GM19193 (cell line): ENCODE data around the gene SUFU.

Experiments
- POLR2A ChIP-seq: IDR thresholded peaks from 4 replicates; pipeline ENCODE4 v1.6.1; 2011; ENCODE audit not compliant: insufficient read depth, insufficient read length; ENCODE audit errors: extremely low read depth

SUFU gene

GRCh38 chr10:102626026-102626685 is 122.4 kb downstream of the SUFU start:
- TF ChIP-seq POLR2A = no peak

DNA sequence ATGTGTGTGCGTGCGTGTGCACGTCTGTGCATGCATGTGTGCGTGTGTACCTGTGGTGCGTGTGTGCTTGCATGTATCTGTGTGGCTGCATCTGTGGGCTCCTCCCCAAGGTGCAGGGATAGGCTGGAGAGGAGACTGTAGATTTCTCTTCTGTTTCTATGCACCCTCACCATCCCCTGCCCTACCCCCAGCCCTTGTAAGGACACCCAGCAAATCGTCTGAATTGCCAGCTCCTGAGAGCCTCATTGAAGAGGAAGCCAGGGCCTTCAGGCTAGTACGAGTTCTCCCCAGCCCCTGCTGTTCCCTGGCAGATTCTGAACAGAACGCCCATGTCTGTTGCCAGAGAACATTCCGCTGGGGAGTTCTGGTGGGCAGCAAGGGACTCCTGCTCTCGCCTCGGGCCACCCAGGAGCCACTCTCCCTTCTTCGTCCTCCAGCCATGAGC is 123.5 kb downstream of the SUFU start:
- TF ChIP-seq POLR2A = no peak

DNA sequence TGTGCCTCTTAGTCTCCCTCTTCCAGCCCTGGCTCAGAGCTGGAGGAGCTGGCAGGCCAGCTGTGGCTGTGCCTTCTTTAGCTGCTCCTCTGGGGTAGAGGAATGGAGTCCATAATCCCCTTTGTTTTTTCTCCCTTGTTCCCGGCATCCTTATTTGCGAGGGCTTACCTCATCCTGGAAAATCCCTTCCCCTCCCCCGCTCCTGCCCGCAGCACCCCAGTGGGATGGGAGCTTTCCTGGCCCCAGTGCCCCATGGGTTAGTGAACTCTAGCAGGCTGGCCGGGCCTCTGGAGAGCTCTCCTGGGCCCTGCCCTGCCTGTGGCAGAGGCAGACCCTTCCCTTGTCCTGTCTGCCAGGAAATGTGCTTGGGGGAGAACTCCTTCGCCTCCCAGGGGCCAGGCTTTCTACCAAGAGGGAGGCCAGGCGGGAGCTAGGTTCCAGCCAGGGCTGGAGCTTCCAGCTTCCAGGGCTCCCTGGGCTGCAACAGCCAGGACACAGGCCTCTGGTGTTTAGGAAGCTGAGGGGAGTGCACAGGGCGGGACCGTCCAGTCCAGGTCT is 124.0 kb downstream of the SUFU start:
- TF ChIP-seq POLR2A = no peak

DNA sequence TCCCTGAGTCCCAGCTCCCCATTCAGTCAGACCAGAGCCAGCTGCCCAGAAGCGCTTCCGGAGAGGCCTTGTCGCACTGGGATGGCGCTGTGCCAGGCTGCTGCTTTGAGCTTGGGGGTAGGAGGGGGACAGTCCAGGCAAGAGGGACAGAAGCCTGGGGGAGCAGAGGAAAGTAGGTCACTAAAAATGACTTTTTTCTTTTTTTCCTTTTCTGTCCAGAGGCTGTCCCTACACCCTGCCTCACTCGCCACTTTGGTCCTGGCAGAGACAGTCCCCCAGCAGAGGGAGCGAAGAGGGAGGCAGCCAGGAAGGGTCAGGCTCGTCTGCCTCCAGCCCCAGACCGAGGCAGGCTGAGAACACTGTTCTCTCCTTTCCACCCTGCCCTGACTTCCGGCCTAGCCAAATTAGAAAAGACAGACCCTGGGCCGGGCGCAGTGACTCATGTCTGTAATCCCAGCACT is 124.7 kb downstream of the SUFU start:
- no peak for TF ChIP-seq POLR2A

DNA sequence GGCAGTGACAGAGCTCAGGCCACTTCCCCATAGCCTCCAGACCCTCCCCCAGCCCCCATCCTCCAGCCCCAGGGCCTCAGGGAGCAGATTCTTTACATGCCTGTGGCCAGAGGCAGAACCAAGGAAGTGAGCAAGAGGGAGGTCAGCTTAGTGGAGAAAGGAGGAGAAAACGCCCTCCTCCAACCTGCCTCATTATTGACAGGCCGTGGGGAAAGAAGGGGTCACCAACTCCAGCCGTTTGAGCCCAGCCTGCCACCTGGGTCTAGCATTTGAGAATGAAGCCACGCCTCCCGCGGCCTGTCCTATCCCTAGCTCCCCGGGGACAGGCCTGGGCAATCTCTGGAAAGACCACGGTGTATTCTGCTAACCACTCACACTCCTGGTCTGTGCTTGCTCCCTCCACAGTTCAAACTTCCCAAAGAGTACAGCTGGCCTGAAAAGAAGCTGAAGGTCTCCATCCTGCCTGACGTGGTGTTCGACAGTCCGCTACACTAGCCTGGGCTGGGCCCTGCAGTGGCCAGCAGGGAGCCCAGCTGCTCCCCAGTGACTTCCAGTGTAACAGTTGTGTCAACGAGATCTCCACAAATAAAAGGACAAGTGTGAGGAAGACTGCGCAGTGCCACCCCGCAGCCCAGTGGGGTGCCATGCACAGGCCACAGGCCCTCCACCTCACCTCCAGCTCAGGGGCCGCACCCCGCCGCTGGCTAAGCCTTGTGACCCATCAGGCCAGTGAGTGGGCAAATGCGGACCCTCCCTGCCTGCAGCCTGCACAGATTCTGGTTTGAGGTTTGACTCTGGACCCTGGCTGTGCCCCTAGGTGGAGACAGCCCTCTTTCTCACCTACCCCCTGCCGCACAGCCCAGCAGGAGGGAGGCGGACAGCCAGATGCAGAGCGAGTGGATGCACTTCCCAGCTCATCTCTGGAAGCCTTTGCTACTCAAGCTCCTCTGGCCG is 126.2 kb downstream of the SUFU start:
- TF ChIP-seq POLR2A = no peak

- TF ChIP-seq POLR2A = no peak
Observed at GRCh38 chr10:102630663-102631062, 126.9 kb downstream of the SUFU start.

DNA sequence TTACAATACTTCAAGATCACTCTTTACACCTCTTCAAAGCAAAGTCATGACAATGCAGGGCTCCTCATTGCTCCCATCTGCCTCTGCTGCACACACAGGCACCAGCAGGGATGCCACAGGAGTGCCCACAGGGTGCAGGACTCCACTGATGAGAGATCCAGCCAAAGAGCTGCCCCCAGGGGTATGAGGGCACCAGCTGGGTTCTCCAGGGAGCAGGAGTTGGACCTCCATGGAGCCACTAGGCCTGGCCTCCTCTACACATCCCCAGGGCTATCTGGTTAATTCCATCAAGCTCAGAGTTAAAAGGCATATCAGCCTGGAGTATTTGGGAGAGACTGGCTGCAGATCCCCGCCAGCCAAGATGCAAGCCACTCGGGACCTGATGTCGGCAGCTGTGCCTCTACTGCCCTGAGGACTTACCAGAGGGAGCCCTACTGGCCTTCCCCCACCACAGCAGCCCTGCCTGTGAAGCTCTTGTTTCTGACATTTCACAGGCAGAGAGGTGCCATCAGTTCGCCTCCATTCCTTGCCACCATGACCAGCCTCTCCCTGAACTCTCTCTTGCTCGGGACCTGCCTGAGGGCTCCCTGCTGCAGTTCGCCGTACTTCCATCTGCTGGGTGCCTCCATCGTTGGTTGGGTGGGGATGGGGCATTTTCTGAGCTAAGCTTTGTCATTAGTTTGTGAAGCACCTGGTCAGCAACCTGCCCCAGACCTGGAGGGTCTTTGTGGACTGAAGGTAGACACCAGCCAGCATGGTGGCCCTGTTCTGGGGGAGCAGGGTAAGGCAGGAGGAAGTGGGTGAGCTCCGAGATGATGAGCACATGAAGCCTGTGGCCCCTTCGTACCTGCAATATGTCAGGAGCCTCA is 128.0 kb downstream of the SUFU start:
- TF ChIP-seq POLR2A = no peak

- no peak for TF ChIP-seq POLR2A
Observed at GRCh38 chr10:102632394-102633111, 128.8 kb downstream of the SUFU start.

- no peak for TF ChIP-seq POLR2A
Observed at GRCh38 chr10:102633287-102633686, 129.5 kb downstream of the SUFU start.

DNA sequence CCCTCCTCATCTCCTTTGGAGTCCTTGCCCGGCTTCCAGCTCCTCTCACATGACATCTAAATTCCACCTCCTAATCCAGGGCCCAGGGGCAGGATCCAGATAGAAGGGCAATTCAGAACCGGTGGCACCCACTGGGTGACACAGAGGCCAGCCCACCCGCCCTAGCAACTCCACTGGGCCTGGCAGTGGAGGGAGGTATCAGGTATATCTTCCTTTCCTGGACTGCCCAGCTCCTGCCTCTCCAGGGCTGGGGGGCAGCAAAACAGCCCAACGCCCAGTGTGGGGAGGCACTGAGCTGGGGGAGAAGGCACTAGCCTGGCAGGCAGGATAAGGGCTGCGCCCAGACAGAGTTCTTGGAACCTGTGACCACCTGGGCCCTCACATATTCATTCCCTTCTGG is 130.1 kb downstream of the SUFU start:
- TF ChIP-seq POLR2A = no peak

DNA sequence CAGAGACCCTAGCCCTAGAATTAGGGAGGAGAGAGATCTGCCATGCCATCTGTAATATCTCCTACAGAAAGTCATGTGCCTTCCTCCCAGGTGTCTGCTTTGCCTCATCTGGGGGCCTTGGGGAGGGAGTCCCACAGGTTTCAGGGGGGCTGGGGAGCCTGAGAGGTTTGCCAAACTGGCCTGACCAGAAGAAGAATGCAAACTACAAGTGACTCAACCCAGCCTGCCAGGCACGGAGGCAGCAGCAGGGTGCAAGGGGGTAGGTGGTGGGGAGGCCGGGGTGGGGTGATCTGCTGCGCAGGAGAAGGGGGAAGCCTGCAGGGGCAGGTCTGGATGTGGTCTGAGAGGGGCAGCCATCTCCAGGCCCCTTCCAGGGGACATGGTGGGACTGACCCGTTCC is 130.9 kb downstream of the SUFU start:
- no peak for TF ChIP-seq POLR2A

DNA sequence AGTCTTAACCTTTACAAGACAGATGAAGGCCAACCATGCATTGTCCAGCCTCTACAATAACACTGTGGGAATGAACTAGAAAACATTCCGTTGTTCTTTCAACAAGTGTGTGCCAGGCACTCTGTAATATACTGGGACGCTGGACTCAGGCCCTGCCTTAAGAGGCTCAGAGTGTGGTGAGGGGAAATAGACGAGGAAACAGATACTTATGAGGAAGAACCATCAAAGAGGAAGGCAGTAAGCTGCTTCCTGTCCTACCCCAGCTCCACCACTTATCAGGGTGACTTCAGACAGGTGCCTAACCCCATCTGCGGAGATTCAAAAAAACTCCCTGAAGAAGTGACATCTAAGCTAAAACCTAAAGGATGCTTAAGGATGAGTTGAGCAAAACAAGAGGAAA is 131.6 kb downstream of the SUFU start:
- TF ChIP-seq POLR2A = no peak

GRCh38 chr10:102639537-102639936 is 135.8 kb downstream of the SUFU start:
- TF ChIP-seq POLR2A = no peak

GRCh38 chr10:102641402-102641801 is 137.6 kb downstream of the SUFU start:
- TF ChIP-seq POLR2A = no peak
